Prostate gland (tissue), 2 donors: ENCODE data around the gene CHURC1.

Experiments
- CTCF ChIP-seq, 4 experiments: fragments of 200-600 bp in 2 of 4; fragments of 450-650 bp in 2 of 4; sonication (generic) in 2 of 4; IDR thresholded peaks; 1 replicate in 3 of 4; 2 replicates in 1 of 4; pipeline ENCODE4 v1.5.1; 2016 to 2019; ENCODE audit warnings: antibody characterized with exemption in 4 of 4, mild to moderate bottlenecking in 2 of 4, moderate library complexity in 2 of 4
- POLR2AphosphoS5 ChIP-seq: sonication (generic); formaldehyde crosslinking; IDR thresholded peaks from one replicate; pipeline ENCODE4 v1.6.1; 2017; ENCODE audit warnings: antibody characterized with exemption

- TF ChIP-seq CTCF (IDR thresholded peaks at IDR 0.05): no peak
- TF ChIP-seq POLR2AphosphoS5: no peak
Measured at GRCh38 chr14:64865109-64865508, 49.1 kb upstream of the CHURC1 start.
